NB4 (cell line): ENCODE data around the gene TRIM37.

Experiments
- MYC ChIP-seq: IDR thresholded peaks from 2 replicates; pipeline ENCODE4 v1.6.1; 2011; ENCODE audit warnings: low read depth, low read length
- POLR2A ChIP-seq: IDR thresholded peaks from 2 replicates; pipeline ENCODE4 v1.6.1; 2011; ENCODE audit warnings: mild to moderate bottlenecking; ENCODE audit not compliant: insufficient read length; ENCODE audit errors: extremely low read depth
- TF ChIP-seq, protein P1 (sequence below): IDR thresholded peaks from one replicate; pipeline ENCODE4 v1.5.1; 2012; ENCODE audit warnings: low read depth, low read length
- TF ChIP-seq, protein P2 (sequence below): IDR thresholded peaks from 2 replicates; pipeline ENCODE4 v1.6.1; 2011; ENCODE audit warnings: low read depth, low read length

DNA sequence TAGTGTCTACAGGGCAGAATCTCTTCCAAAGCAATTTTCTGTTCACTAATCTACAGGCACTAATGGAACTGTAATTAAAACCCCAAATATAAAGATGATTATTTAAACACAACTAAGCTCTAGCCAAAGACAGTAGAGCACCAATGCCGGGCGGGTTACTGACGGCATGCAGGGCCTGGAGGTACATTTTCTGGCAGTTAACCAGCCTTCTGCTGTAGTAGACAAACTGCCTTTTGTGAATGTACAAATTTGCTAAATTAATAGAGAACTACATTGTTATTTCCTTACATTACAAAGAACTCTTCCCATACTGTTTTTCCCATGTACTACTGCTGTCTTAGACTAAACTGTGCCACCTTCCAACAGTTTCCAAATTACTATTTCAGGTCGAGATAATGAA lies 107.8 kb downstream of the TRIM37 start:
- TF ChIP-seq, protein P1, sequence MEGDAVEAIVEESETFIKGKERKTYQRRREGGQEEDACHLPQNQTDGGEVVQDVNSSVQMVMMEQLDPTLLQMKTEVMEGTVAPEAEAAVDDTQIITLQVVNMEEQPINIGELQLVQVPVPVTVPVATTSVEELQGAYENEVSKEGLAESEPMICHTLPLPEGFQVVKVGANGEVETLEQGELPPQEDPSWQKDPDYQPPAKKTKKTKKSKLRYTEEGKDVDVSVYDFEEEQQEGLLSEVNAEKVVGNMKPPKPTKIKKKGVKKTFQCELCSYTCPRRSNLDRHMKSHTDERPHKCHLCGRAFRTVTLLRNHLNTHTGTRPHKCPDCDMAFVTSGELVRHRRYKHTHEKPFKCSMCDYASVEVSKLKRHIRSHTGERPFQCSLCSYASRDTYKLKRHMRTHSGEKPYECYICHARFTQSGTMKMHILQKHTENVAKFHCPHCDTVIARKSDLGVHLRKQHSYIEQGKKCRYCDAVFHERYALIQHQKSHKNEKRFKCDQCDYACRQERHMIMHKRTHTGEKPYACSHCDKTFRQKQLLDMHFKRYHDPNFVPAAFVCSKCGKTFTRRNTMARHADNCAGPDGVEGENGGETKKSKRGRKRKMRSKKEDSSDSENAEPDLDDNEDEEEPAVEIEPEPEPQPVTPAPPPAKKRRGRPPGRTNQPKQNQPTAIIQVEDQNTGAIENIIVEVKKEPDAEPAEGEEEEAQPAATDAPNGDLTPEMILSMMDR: no peak
- TF ChIP-seq POLR2A (no peak), MYC (no peak)
- TF ChIP-seq, protein P2, sequence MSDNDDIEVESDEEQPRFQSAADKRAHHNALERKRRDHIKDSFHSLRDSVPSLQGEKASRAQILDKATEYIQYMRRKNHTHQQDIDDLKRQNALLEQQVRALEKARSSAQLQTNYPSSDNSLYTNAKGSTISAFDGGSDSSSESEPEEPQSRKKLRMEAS: no peak
